ENCODE measurements around the gene AOPEP.

DNA sequence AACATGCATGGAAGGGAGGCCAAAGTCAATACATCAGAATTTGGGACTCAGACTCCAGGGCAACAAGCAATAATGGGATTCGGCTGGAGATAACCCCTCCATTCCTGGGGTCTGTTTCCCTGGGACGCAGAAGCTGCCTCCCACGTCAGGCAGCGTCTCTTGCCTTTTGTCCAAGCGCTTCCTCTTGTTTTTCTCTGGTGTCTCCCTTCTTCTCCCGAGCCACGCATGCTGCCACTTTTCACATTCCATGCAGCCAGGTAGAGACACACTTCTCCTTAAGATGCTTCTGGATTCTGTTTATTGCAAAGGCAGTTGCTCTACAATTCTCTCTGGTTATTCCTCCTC lies 267.3 kb downstream of the AOPEP start:
- TF ChIP-seq EZH2 (IDR thresholded peaks at IDR 0.05; ENCODE audit: low read length, missing control alignments), result no peak
- TF ChIP-seq, protein P1, sequence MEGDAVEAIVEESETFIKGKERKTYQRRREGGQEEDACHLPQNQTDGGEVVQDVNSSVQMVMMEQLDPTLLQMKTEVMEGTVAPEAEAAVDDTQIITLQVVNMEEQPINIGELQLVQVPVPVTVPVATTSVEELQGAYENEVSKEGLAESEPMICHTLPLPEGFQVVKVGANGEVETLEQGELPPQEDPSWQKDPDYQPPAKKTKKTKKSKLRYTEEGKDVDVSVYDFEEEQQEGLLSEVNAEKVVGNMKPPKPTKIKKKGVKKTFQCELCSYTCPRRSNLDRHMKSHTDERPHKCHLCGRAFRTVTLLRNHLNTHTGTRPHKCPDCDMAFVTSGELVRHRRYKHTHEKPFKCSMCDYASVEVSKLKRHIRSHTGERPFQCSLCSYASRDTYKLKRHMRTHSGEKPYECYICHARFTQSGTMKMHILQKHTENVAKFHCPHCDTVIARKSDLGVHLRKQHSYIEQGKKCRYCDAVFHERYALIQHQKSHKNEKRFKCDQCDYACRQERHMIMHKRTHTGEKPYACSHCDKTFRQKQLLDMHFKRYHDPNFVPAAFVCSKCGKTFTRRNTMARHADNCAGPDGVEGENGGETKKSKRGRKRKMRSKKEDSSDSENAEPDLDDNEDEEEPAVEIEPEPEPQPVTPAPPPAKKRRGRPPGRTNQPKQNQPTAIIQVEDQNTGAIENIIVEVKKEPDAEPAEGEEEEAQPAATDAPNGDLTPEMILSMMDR (conservative IDR thresholded peaks at IDR 0.05 in 1 of 2, IDR thresholded peaks at IDR 0.05 in 1 of 2; ENCODE audit: low read depth in 1 of 2, low read length in 2 of 2), result no peak
